Motor neuron (in vitro differentiated cells): Measurements from ENCODE around the gene MASTL. TPM values are rescaled to one million over a fixed set of nuclear protein-coding genes. Genes with fewer than 3 reads are reported as not detected.
"Not testable (repeated sequence)": the region's sequence is repeated elsewhere in the genome, so short reads cannot be mapped to it uniquely, and the experiment has no call there.

Experiments
- ATAC-seq, 8 experiments: fragments of 200-7000 bp; cut with Tn5 transposase; replicated peaks in 6 of 8; 2 replicates each; pipeline ENCODE4 v1.8.0; 2021; ENCODE audit warnings: mild to moderate bottlenecking in 8 of 8, moderate library complexity in 8 of 8
- H3K27ac ChIP-seq, 2 donors: fragments of 250-450 bp; sonication (Bioruptor Pico); 2 replicates each; pipeline ENCODE4 v1.9.0; 2021; ENCODE audit warnings: antibody characterized with exemption in 2 of 2, mild to moderate bottlenecking in 2 of 2, moderate library complexity in 1 of 2
- H3K4me1 ChIP-seq, 2 donors: fragments of 250-450 bp; sonication (Bioruptor Pico); replicated peaks in 1 of 2; 2 replicates each; pipeline ENCODE4 v1.6.1; 2021; ENCODE audit warnings: antibody characterized with exemption in 2 of 2, mild to moderate bottlenecking in 2 of 2, moderate library complexity in 1 of 2
- H3K4me3 ChIP-seq, 5 donors: fragments of 250-450 bp; sonication (Bioruptor Pico); 2 replicates each; pipeline ENCODE4 v1.9.0; 2021; ENCODE audit warnings: antibody characterized with exemption in 5 of 5, mild to moderate bottlenecking in 5 of 5, moderate library complexity in 4 of 5
- WGBS, 10 experiments: fragments of 450-650 bp; shearing (Covaris generic); methylation state at CpG; one replicate each; pipeline ENCODE4 v1.0.0; 2022; 5-methylcytosine and 5-hydroxymethylcytosine counted together
- in situ Hi-C, 9 experiments: fragments of 400-800 bp; cut with MboI; loops; one replicate each; pipeline ENCODE4 v1.15.0; 2021; ENCODE audit warnings: low sequenced_read_pairs in 9 of 9, low pct_unique_long_range_greater_than_20kb in 2 of 9; ENCODE audit not compliant: unreplicated experiment in 9 of 9
- total RNA-seq, 8 experiments: library from RNA; unstranded; fragments of 300-600 nt; gene quantifications; 2 replicates each; pipeline versions ENCODE4 v1.2.3 to v1.2.4, GENCODE V29; 2022

Gene MASTL
- total RNA-seq: 10 to 100 TPM in 3 of 8 experiments, 1 to 10 TPM in 5; 3.8 to 22.2 (median 7.6) TPM

DNA sequence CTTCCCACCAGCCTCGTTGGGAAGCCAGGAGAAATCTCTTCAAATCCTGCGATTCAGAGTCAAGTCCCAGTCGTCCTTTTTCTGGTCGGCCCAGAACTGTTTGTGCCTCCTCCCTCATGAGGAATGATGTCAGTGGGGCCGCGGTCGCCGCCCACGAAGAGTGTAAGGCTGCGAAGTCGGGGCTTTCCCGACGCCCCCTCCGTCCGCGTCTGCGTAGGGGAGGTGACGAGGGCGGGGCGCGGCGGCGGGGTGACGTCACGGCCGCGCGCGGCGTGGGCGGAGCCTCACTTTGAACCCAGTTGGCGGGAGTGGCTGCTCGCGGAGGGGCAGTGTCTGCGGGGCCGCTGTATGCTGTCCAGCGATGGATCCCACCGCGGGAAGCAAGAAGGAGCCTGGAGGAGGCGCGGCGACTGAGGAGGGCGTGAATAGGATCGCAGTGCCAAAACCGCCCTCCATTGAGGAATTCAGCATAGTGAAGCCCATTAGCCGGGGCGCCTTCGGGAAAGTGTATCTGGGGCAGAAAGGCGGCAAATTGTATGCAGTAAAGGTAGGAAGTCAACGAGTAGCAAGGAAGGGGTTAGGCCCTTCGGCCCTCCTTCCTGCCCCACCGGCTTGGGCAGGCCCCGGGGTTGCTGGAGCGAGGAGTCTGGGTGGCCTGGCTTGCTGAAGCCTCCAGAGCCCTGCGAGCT is at the start of gene MASTL:
MASTL (plus strand) TSS at position 287 of the 689 bp plus-strand sequence; CDS start at position 362, 75 bp downstream.
- Histone ChIP-seq H3K4me3 (peak within 1 kb of the TSS; percentile 67 to 83 (median 75)), H3K4me1 (peaks cover 4 to 16% of the 10 kb centered on the region in 2 donors), H3K27ac (peak within 1 kb of the TSS; percentile 91 to 98)
- peak; percentile 65 to 85 (median 82) for ATAC-seq
- in situ Hi-C loops: no loop called here
- 0% methylated on average over 1 to 14 of the region's 55 CpGs; no CpG with 5 or more reads in 5 of the 10 experiments for WGBS, 10 experiments

DNA sequence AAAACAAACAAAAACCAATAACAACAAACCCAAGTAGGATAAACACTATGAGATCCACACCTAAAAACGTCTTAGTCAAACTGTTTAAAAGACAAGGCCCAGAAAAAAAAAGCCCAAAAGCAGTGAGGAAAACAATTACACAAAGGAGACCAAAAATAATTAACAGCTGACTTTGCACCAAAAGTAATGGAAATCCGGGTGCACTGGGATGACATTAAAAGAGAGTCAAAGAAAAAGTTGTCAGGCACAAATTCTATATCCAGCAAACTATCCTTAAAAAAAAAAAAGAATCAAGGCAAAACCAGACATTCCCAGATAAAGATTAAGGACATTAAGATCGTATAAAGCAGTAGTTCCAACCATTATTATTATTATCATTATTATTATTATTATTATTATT is 47.0 kb upstream of the MASTL start:
- H3K4me3 ChIP-seq: no peak overlapping the region
- no peak for ATAC-seq
- in situ Hi-C loops: loop anchor here in 1 of 9 experiments (25.0 kb wide), 1 partner anchor 104 kb away; no protein-coding TSS in a partner anchor
- no peaks in the 10 kb centered on the region for H3K4me1 ChIP-seq
- H3K27ac ChIP-seq: no peak overlapping the region
- WGBS, 10 experiments: 85 to 100% (median 94%) methylated on average over 1 to 3 of the region's 3 CpGs

DNA sequence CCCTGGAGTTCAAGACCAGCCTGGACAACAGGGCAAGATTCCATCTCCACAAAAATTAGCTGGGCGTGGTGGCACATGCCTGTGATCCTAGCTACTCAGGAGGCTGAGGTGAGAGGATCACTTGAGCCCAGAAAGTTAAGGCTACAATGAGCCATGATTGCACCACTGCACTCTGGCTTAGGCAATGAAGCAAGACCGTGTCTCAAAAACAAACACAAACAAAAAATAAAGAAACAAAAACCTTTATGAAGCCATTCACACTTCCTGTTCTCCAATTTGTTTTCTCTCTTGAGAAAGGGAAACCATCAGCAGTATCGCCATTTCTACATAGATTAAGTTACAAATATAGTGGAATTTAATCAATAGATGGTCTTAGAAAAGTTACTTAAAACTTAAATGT is 20.8 kb upstream of the MASTL start:
- no peaks in the 10 kb centered on the region for H3K4me1 ChIP-seq
- no peak overlapping the region for H3K4me3 ChIP-seq
- WGBS, 10 experiments: 67 to 100% (median 100%) methylated on average over 1 to 3 of the region's 3 CpGs; no CpG with 5 or more reads in 3 of the 10 experiments
- ATAC-seq: no peak
- no peak overlapping the region for H3K27ac ChIP-seq
- in situ Hi-C loops: no loop called here

DNA sequence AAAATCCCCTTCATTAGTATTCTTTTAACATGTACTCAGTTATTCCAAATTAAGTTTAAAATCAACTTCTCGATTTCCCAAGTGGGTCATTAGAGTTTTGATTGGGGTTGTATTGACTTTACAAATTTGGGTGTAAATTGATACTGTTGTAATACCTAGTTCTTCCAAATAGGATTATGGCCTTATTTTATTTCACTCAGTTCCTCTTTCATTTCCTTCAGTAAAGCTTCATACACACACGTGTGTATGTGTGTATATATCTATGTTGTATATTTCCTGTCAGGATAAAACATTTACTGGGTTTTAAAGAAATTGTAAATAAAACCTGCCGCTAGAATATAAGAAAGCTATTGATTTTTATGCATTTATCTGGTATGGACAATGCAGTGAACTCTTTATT is 16.9 kb upstream of the MASTL start:
- H3K27ac ChIP-seq: no peak overlapping the region
- no peaks in the 10 kb centered on the region for H3K4me1 ChIP-seq
- in situ Hi-C loops: no loop called here
- 57 to 100% (median 94%) methylated on average over 1 to 3 of the region's 3 CpGs for WGBS, 10 experiments
- no peak overlapping the region for H3K4me3 ChIP-seq
- ATAC-seq: no peak

DNA sequence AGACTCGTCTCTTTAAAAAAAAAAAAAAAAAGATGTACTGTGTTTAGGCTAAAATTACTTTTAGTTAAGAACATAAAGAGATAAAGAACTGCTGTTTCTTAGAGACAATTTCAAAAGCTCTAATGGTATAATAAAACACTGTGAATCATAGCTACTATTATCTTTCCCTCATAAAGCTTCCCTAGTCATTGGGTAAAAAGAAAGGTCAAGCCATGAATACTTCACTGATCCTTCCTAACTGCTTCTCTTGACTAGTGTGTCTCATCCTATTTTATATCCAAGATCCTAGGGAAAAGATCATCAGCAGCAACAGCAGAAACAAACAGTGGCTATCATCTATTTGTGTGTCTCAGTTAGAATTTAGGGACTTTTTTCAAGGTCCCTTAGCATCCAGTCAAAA is 11.5 kb upstream of the MASTL start:
- H3K27ac ChIP-seq: no peak overlapping the region
- ATAC-seq: no peak
- H3K4me3 ChIP-seq: no peak overlapping the region
- in situ Hi-C loops: no loop called here
- H3K4me1 ChIP-seq: no peaks in the 10 kb centered on the region
- 80 to 100% (median 100%) methylated on average over 1 of the region's 1 CpG; no CpG with 5 or more reads in 6 of the 10 experiments for WGBS, 10 experiments

DNA sequence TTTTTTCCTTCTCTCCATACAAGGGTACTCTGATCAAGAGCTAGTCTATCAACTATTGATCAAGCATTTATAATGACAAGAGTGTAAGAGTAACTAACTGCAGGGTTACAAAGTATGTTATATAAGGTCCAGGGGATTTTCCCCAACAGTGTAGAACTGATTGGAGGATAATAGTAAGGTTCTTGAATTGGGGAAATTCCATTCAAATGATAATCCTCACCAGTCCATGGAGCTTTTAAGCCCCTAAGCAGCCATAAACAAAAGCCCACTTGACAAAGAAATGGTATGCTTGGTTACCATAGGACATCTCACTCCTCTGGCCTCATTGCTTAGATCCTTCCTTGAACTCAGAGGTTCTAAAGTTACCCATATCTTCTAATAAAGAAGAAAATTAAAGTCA is 9.2 kb upstream of the MASTL start:
- in situ Hi-C loops: no loop called here
- no peak overlapping the region for H3K4me3 ChIP-seq
- no peak overlapping the region for H3K27ac ChIP-seq
- no peak for ATAC-seq
- H3K4me1 ChIP-seq: no peaks in the 10 kb centered on the region

DNA sequence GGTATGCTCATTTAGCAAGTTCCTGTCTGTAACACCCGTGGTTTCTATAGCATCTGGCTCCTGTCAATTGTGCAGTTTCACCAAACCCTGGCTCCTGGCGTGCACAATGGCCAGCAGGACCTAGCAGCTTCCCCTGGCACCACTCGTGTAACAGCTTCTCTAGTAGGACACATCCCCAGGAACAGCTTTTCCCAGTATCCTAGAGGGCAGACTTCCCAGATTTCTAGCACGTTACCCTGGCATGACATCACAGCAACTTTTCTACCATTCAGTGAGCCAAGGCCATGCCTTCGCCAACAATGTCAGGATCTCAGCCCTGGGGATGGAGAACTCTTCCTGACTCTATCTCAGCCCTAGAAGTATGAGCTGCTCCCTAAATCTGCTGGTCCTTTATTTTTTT is 7.5 kb upstream of the MASTL start:
- H3K4me1 ChIP-seq: peaks cover 3 to 5% of the 10 kb centered on the region in 2 donors
- no peak overlapping the region for H3K27ac ChIP-seq
- ATAC-seq: no peak
- in situ Hi-C loops: no loop called here
- WGBS, 10 experiments: 69 to 100% (median 98%) methylated on average over 1 to 5 of the region's 5 CpGs; no CpG with 5 or more reads in 3 of the 10 experiments
- no peak overlapping the region for H3K4me3 ChIP-seq

DNA sequence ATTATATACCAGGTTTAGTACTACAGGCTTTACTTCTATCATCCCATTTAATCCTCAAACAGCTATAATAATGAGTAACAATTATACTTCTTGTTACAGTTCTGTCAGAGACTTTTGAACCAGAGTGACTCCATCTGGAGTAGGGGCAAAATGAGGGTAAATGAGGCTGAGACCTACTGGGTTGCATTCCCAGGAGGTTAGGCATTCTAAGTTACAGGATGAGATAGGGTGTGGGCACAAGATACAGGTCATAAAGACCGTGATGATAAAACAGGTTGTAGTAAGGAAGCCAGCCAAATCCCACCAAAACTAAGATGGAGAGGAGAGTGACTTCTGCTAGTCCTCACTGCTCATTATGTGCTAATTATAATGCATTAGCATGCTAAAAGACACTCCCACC is 4.9 kb upstream of the MASTL start:
- 86 to 100% (median 100%) methylated on average over 1 of the region's 1 CpG; no CpG with 5 or more reads in 4 of the 10 experiments for WGBS, 10 experiments
- no peak for ATAC-seq
- Histone ChIP-seq H3K4me3 (no peak overlapping the region), H3K27ac (no peak overlapping the region), H3K4me1 (peaks cover 4 to 6% of the 10 kb centered on the region in 2 donors)
- in situ Hi-C loops: no loop called here

DNA sequence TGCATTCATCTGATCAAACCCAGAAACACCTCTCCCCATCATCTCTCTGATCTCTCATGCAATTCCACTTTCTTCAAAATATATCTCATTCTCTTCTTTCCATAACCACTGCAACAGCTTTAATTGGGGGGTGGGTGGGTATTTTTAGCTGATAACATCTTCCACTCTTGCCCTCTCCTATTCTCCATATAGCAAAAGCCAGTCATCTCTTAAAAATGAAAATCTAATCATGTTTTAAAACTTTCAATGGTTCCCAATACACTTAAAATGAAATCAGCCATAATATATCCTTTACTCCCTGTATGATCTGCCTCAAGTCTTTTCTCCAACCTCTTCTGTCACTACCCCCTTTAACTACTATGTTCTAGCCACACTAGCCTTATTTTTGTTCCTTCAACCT is 2.5 kb upstream of the MASTL start:
- H3K4me3 ChIP-seq: peak overlapping the region; percentile 67 to 83 (median 75)
- in situ Hi-C loops: no loop called here
- ATAC-seq: no peak
- H3K27ac ChIP-seq: no peak overlapping the region
- peaks cover 4 to 16% of the 10 kb centered on the region in 2 donors for H3K4me1 ChIP-seq

DNA sequence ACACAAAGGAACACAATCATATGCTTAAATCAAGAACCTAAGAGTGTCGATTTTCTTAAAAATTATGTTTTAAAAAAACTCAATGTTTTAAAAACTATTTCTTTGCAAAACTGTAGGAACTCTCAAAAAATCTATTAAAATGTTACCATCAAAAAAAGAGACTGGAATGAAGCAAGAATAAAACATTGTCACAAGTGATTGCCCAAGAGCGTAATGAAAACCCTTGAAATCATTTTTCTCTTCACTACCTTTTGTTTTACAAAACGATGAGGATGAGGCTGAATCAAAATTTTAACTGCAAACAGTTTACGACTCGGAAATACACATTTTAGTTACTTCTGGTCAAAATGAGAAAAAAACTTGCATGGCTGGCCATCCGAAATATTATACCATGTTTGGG is 1.8 kb upstream of the MASTL start:
- WGBS, 10 experiments: 0 to 3% (median 0%) methylated on average over 3 to 6 of the region's 6 CpGs
- Histone ChIP-seq H3K4me1 (peaks cover 4 to 16% of the 10 kb centered on the region in 2 donors), H3K27ac (peak overlapping the region; percentile 91 to 98), H3K4me3 (peak overlapping the region; percentile 67 to 83 (median 75))
- in situ Hi-C loops: no loop called here
- no peak for ATAC-seq

DNA sequence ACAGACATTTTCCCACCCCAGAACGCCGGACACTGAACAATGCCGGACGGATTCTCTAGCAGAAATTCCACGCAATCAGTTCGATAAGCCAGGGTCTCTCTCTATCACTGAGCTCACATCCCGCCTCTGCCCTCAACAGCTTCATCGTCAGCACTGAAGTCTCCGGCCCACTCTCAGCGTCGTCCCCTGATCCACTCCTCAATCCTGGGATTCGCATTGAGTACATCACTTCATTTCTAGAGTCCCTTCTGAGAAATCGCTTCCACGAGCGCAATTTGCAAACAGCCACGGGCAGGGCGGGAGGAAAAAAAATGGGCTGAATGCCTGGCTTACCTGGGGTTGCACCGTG is 1.3 kb upstream of the MASTL start:
- H3K4me1 ChIP-seq: peaks cover 4 to 16% of the 10 kb centered on the region in 2 donors
- 0 to 2% (median 1%) methylated on average over 2 to 15 of the region's 18 CpGs; no CpG with 5 or more reads in 4 of the 10 experiments for WGBS, 10 experiments
- peak; percentile 7 to 26 (median 18) for ATAC-seq
- H3K27ac ChIP-seq: peak overlapping the region; percentile 91 to 98
- in situ Hi-C loops: no loop called here
- H3K4me3 ChIP-seq: peak overlapping the region; percentile 67 to 83 (median 75)

DNA sequence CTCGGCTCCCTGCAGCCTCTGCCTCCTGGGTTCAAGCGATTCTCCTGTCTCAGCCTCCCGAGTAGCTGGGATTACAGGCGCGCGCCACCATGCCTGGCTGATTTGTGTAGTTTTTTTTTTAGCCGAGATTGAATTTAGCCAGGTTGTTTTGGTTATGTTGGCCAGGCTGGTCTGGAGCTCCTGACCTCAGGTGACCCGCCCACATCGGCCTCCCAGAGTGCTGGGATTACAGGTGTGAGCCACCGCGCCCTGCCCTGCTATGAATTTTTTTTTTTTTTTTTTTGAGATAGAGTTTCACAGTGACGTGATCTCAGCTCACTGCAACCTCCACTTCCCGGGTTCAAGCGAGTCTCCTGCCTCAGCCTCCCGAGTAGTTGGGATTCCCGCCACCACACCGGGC is 1.4 kb downstream of the MASTL start:
- Histone ChIP-seq H3K4me1 (peaks cover 4 to 16% of the 10 kb centered on the region in 2 donors), H3K4me3 (peak overlapping the region in 3 of 5 donors; percentile 75 to 83 (median 75))
- H3K27ac ChIP-seq, in situ Hi-C loops, ATAC-seq: not testable (repeated sequence)
- 70 to 85% (median 78%) methylated on average over 2 to 13 of the region's 17 CpGs; no CpG with 5 or more reads in 3 of the 10 experiments for WGBS, 10 experiments

DNA sequence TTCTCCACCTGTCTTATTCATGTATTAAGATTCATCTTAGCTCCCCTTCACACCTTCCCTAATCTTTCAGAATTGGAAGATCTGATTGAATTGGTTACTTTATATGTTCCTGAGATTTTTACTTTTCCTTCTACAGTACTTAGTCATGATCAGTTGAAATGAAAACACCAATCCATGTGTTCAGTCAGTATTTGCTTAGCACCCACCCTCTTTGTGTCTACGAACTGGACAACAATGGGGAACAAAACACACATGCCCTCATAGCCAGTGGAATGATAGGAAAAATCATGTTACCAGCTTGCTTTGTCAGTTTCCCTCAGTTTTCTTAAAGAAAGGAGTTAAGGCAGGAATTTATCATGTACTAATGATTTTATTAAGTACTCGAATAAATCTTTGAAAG is 2.0 kb downstream of the MASTL start:
- H3K27ac ChIP-seq: no peak overlapping the region
- in situ Hi-C loops: no loop called here
- 14 to 93% (median 50%) methylated on average over 1 to 2 of the region's 2 CpGs; no CpG with 5 or more reads in 1 of the 10 experiments for WGBS, 10 experiments
- peaks cover 4 to 16% of the 10 kb centered on the region in 2 donors for H3K4me1 ChIP-seq
- H3K4me3 ChIP-seq: no peak overlapping the region
- no peak for ATAC-seq

DNA sequence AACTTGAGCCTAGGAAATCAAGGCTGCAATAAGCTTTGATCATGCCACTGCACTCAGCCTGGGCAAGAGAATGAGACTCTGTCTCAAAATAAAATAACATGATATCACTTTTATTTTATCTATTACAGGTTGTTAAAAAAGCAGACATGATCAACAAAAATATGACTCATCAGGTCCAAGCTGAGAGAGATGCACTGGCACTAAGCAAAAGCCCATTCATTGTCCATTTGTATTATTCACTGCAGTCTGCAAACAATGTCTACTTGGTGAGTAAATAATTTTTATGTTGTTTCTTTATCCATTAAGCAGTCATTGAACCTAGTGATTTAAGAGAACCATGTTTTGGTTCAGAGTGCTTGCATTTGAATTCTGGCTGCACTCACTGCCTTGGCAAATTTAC is 3.3 kb downstream of the MASTL start:
- Histone ChIP-seq H3K4me1 (peaks cover 0 to 10% of the 10 kb centered on the region in 2 donors), H3K4me3 (no peak overlapping the region), H3K27ac (no peak overlapping the region)
- no peak for ATAC-seq
- in situ Hi-C loops: no loop called here
